HUES6 (cell line): Measurements from ENCODE around the gene ELF1.

Experiments
- H3K27ac ChIP-seq: 2 replicates; pipeline ENCODE4 v1.7.0; 2013; ENCODE audit warnings: low read depth, mild to moderate bottlenecking, low read length, inconsistent platforms
- H3K27me3 ChIP-seq: 2 replicates; pipeline ENCODE4 v1.6.1; 2013; ENCODE audit warnings: low read length; ENCODE audit not compliant: control insufficient read depth, insufficient read depth
- H3K36me3 ChIP-seq: 2 replicates; pipeline ENCODE4 v1.6.1; 2013; ENCODE audit warnings: low read length; ENCODE audit not compliant: control insufficient read depth, insufficient read depth
- H3K4me1 ChIP-seq: 2 replicates; pipeline ENCODE4 v1.6.1; 2013; ENCODE audit warnings: low read length; ENCODE audit not compliant: control insufficient read depth, insufficient read depth
- H3K4me3 ChIP-seq: 2 replicates; pipeline ENCODE4 v1.5.1; 2013; ENCODE audit warnings: low read depth, low read length
- H3K9ac ChIP-seq: one replicate; pipeline ENCODE4 v1.6.1; 2013; ENCODE audit warnings: mild to moderate bottlenecking, low read length
- H3K9me3 ChIP-seq: 2 replicates; pipeline ENCODE4 v1.6.1; 2013; ENCODE audit warnings: low read depth, low read length; ENCODE audit not compliant: control insufficient read depth, insufficient read depth

The ELF1 gene

DNA sequence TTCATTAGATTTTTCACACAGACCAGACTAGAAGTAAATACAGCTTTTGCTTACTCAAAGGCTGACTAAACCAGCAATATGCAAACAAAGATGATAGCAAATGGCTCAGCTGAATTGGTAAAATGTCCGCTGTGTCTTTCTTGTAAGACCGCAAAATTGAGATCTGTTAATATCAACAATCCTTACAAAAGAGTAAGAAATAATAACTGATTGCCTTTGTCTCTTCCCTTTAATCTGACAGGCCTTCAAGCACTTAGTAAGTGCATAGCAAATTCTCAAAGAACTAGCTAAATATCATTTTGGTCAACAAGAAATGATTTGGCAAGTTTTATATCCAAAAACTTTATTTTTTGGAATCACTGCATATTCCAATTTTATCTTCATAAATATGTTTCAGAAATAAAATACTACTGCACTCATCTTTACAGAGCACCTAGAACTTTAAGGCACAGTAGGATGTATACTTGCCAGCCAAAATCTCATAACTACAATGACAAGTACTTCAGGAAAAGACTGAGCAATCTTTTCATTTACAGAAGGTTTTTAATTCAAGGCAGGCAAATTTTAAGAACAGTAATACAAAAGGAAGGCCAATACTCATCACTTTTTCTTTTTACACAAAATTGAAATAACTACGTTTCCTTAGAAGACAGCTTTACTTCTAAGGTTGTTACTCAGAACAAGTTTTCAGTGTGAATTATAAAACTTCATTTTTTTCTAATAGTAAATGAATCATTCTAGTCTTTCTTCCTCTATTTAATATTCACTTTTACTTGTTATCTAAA, 1.1 kb downstream of the ELF1 start:
- peaks cover 40% of the 10 kb centered on the region for H3K4me1 ChIP-seq
- H3K9me3 ChIP-seq = no peaks in the 10 kb centered on the region
- H3K36me3 ChIP-seq = no peaks in the 10 kb centered on the region
- H3K27ac ChIP-seq = no peak overlapping the region
- H3K9ac ChIP-seq = no peak overlapping the region
- H3K4me3 ChIP-seq = no peak overlapping the region
- H3K27me3 ChIP-seq = no peaks in the 10 kb centered on the region

DNA sequence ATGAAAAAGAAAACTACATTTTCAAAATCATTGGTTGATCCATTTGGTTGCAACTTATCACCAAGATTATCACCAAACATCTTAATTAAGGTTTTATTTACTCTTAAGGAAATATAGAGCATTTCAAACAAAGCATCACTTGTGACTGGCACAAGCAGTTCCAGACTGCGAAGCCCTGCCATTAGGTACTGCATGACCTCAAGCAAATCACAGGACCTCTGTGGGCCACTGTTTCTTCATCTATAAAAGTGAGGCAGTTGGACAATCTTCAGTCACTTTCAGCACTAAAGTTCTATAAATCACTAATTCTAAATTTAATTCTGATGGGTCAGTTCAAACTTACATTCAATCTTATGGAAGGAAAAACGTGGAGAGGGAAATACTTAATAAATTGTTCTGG, 2.0 kb downstream of the ELF1 start:
- no peaks in the 10 kb centered on the region for H3K36me3 ChIP-seq
- H3K9me3 ChIP-seq = no peaks in the 10 kb centered on the region
- H3K9ac ChIP-seq = no peak overlapping the region
- H3K4me3 ChIP-seq = no peak overlapping the region
- H3K27ac ChIP-seq = no peak overlapping the region
- peaks cover 40% of the 10 kb centered on the region for H3K4me1 ChIP-seq
- no peaks in the 10 kb centered on the region for H3K27me3 ChIP-seq

DNA sequence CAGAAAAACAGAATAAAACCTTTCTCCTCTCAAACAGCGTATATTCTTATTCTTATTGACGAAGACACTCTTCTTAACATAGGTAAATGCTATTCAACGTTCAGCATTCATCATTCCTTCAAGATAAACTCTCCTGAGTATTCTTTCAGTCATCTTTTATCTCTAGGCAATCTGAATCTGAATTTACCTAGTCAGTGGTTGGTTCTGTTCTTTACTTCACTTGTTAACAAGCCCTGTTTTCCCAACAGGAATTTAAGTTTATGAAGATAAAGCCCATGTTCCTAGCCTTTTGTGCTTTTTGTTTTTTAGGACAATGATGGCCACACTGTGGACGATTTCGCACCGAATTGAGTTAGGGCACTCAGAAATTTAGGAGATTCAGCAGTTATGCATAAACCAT, 3.2 kb downstream of the ELF1 start:
- Histone ChIP-seq H3K4me3 (no peak overlapping the region), H3K27me3 (no peaks in the 10 kb centered on the region), H3K27ac (no peak overlapping the region), H3K4me1 (peaks cover 36% of the 10 kb centered on the region), H3K9me3 (no peaks in the 10 kb centered on the region), H3K36me3 (no peaks in the 10 kb centered on the region), H3K9ac (no peak overlapping the region)

DNA sequence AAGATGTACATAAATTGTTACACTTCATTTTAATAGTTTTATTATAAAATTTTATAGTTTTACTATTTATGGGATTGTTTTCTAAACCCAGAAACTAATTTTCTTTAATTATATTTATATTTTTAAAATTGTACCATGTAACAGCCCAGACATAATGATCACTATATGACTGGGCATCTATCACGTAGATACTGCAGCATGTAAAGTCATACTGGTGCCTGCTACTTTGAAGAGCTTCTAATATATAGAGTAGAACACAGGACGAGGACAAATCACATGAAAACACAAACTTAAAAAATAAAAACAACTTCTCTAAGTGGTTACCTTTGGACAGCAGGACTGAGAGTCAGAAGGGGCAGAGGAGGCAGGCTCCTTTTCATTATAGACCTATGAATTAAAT, 5.3 kb downstream of the ELF1 start:
- Histone ChIP-seq H3K9ac (no peak overlapping the region), H3K9me3 (no peaks in the 10 kb centered on the region), H3K4me1 (peaks cover 24% of the 10 kb centered on the region), H3K4me3 (no peak overlapping the region), H3K27me3 (no peaks in the 10 kb centered on the region), H3K36me3 (no peaks in the 10 kb centered on the region), H3K27ac (no peak overlapping the region)

- Histone ChIP-seq H3K27ac (no peak overlapping the region), H3K4me1 (peaks cover 16% of the 10 kb centered on the region; the same call in 1 of the 2 replicates), H3K9ac (no peak overlapping the region), H3K9me3 (no peaks in the 10 kb centered on the region), H3K36me3 (no peaks in the 10 kb centered on the region), H3K4me3 (no peak overlapping the region), H3K27me3 (no peaks in the 10 kb centered on the region)
Observed at GRCh38 chr13:41012536-41012935, 6.6 kb downstream of the ELF1 start.

GRCh38 chr13:41011382-41011956, 7.6 kb downstream of the ELF1 start:
- Histone ChIP-seq H3K36me3 (no peaks in the 10 kb centered on the region), H3K27ac (no peak overlapping the region), H3K9ac (no peak overlapping the region), H3K9me3 (no peaks in the 10 kb centered on the region), H3K4me3 (no peak overlapping the region), H3K4me1 (peaks cover 24% of the 10 kb centered on the region; the same call in 1 of the 2 replicates), H3K27me3 (no peaks in the 10 kb centered on the region)

DNA sequence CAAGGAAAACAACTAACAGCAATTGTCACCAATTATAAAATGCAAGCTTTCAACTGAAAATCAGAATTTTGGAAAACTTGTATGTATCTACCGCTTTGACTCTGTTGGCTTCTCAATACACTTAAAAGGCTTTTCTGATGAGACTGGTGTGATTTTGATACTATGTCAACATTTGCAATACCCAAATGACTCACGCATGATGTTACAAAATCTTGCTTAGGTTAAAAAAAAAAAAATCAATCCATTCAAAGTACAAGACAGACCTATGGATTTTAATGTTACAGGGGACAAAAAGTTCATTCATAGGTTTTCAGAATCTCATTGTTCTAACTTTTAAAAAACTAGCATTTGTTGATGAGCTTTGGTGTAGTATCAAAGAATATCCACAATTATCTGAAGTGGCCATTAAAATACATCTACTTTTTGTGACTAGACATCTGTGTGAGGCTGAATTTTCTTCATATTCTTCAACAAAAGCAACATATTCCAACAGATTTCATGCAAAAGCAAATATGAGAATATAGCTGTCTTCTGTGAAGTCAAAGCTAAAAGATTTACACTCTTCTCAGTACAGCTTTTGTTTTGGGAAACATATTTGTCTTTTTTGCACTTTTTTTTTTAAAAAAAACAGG, 10.7 kb downstream of the ELF1 start:
- H3K27ac ChIP-seq = no peak overlapping the region
- H3K9me3 ChIP-seq = no peaks in the 10 kb centered on the region

DNA sequence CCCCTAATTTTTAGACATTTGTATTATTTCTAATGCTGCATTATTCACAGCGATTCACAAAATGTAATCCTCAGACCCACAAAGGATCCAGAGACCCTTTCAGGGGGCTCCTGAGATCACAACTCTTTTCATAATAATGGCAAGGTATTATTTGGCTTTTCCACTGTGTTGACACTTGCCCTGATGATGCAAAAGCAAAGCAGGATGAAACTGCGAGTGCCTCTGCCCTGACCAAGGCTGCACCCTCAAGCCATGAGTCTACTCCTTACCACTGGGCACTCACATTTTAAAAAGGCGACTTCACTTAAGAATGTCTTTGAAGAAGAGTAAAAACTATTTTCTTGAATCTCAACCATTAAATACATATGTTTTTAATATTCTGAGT, 11.4 kb downstream of the ELF1 start:
- Histone ChIP-seq H3K4me3 (no peak overlapping the region), H3K4me1 (peaks cover 15% of the 10 kb centered on the region; the same call in 1 of the 2 replicates), H3K9ac (no peak overlapping the region), H3K27me3 (no peaks in the 10 kb centered on the region), H3K9me3 (no peaks in the 10 kb centered on the region), H3K36me3 (no peaks in the 10 kb centered on the region), H3K27ac (no peak overlapping the region)

More for the DNA sequence above, 10.7 kb downstream of the ELF1 start:
- H3K9ac ChIP-seq = no peak overlapping the region
- peaks cover 15% of the 10 kb centered on the region; the same call in 1 of the 2 replicates for H3K4me1 ChIP-seq
- H3K36me3 ChIP-seq = no peaks in the 10 kb centered on the region
- no peaks in the 10 kb centered on the region for H3K27me3 ChIP-seq
- H3K4me3 ChIP-seq = no peak overlapping the region

GRCh38 chr13:41006978-41007743, 12.0 kb downstream of the ELF1 start:
- Histone ChIP-seq H3K4me1 (peaks cover 15% of the 10 kb centered on the region; the same call in 1 of the 2 replicates), H3K27me3 (no peaks in the 10 kb centered on the region), H3K27ac (no peak overlapping the region), H3K4me3 (no peak overlapping the region), H3K9ac (no peak overlapping the region), H3K36me3 (no peaks in the 10 kb centered on the region), H3K9me3 (no peaks in the 10 kb centered on the region)

- Histone ChIP-seq H3K4me1 (peaks cover 15% of the 10 kb centered on the region; the same call in 1 of the 2 replicates), H3K36me3 (no peaks in the 10 kb centered on the region), H3K9me3 (no peaks in the 10 kb centered on the region), H3K4me3 (no peak overlapping the region), H3K27me3 (no peaks in the 10 kb centered on the region), H3K9ac (no peak overlapping the region), H3K27ac (no peak overlapping the region)
Observed at GRCh38 chr13:41006306-41006705, 12.8 kb downstream of the ELF1 start.
